Sigmoid colon (tissue), 7 donors: ENCODE data around the gene OR1K1. TPM values are rescaled to one million over a fixed set of nuclear protein-coding genes. Genes with fewer than 3 reads are reported as not detected.
A peak's percentile ranks its signal among the peaks of the same experiment; 100 is the strongest.
"Not testable (repeated sequence)": the region's sequence is repeated elsewhere in the genome, so short reads cannot be mapped to it uniquely, and the experiment has no call there.

ENCODE experiments used
- DNase-seq: peaks from one replicate; pipeline ENCODE4 v3.0.0-alpha.2; 2019
- H3K27ac ChIP-seq, 4 donors: fragments of 200-600 bp; sonication (generic); one replicate each; pipeline ENCODE4 v1.5.1; 2016 to 2019; ENCODE audit warnings: mild to moderate bottlenecking in 1 of 4
- H3K27me3 ChIP-seq, 3 donors: fragments of 200-600 bp; sonication (generic); one replicate each; pipeline ENCODE4 v1.5.1; 2019; ENCODE audit warnings: mild to moderate bottlenecking in 1 of 3
- H3K36me3 ChIP-seq, 4 donors: fragments of 200-600 bp; sonication (generic); one replicate each; pipeline ENCODE4 v1.5.1; 2016 to 2019
- H3K4me1 ChIP-seq, 4 donors: fragments of 200-600 bp; sonication (generic); one replicate each; pipeline ENCODE4 v1.5.1; 2017 to 2019
- H3K4me3 ChIP-seq, 4 donors: fragments of 200-600 bp; sonication (generic); one replicate each; pipeline ENCODE4 v1.5.1; 2017 to 2019; ENCODE audit warnings: mild to moderate bottlenecking in 2 of 4, moderate library complexity in 1 of 4
- H3K9me3 ChIP-seq, 4 donors: fragments of 200-600 bp in 3 of 4; sonication (generic) in 3 of 4; one replicate each; pipeline versions ENCODE4 v1.5.1 to v1.6.1; 2013 to 2019
- CTCF ChIP-seq, 4 experiments: fragments of 450-650 bp in 3 of 4; fragments of 200-600 bp in 1 of 4; IDR thresholded peaks; one replicate each; pipeline ENCODE4 v1.5.1; 2016 to 2019; ENCODE audit warnings: antibody characterized with exemption in 4 of 4, mild to moderate bottlenecking in 3 of 4, moderate library complexity in 2 of 4
- EP300 ChIP-seq, 4 donors: sonication (generic); formaldehyde crosslinking; IDR thresholded peaks; one replicate each; pipeline ENCODE4 v1.6.1; 2017; ENCODE audit warnings: antibody characterized with exemption in 4 of 4
- POLR2A ChIP-seq, 2 donors: fragments of 450-650 bp; IDR thresholded peaks; one replicate each; pipeline ENCODE4 v1.6.1; 2016; ENCODE audit warnings: antibody characterized with exemption in 2 of 2, mild to moderate bottlenecking in 2 of 2, moderate library complexity in 2 of 2
- POLR2AphosphoS5 ChIP-seq, 4 donors: sonication (generic); formaldehyde crosslinking; IDR thresholded peaks; one replicate each; pipeline ENCODE4 v1.6.1; 2017; ENCODE audit warnings: antibody characterized with exemption in 4 of 4
- WGBS, 2 donors: extraction: QIAGEN DNeasy Blood & Tissue Kit; methylation state at CpG; one replicate each; pipeline ENCODE4 v1.1.7; 2013; 5-methylcytosine and 5-hydroxymethylcytosine counted together
- intact Hi-C: fragments of 100-400 bp; cut with DNase I; formaldehyde crosslinking; loops from one replicate; pipeline ENCODE4 v1.15.1; 2023
- polyA plus RNA-seq, 3 donors: library from polyadenylated mRNA; stranded (reverse); fragments of 200-250 nt; gene quantifications; one replicate each; pipeline ENCODE4 v1.2.3, GENCODE V29; 2013
- total RNA-seq, 4 donors: library from RNA; depleted of rRNA; stranded (reverse); fragments of >200 nt; gene quantifications; one replicate each; pipeline ENCODE4 v1.1.0, GENCODE V29; 2016
- donor health status: healthy with polysubstance abuse.
- donor health status: Bipolar disorder and iron deficiency.
- donor health status: healthy.

The OR1K1 gene
- total and polyA plus RNA-seq, 7 donors = not detected

DNA sequence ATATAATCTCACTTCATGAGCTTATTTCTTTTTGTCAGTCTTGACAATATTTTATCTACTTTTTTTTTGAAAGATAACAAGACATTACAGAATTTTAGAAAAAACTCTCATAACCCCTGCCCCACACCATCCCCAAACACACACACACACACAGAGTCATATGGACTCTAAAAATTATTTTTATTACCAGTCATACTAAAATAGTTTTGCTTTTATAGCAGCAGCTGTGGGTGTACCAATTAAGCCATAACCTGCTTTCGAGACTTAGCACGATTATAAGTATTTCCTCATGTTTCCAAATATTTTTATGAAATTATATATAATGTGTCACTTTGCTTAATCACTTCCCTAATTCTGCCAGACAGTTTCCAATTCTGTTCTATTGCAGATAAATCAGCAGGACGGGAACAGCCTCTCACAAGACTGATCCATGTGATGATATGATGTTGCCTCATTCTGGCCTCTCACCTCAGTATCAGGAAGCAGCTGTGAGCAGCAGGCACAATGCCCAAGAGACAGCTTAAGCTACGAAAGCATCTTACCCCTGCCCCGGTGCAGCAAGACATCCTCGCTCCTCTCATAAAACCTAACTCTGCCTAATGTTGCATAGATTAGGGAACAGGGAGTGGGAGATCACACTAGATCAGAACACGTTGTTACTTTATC lies 21.5 kb downstream of the OR1K1 start:
- intact Hi-C loops = loop anchor here (10.0 kb wide), 1 partner anchor 447 kb away; the partner anchor contains the start of gene PTGS1
- TF ChIP-seq POLR2AphosphoS5 (IDR thresholded peaks at IDR 0.05) (peak in 2 of 4 donors; percentile 17 to 47), POLR2A (IDR thresholded peaks at IDR 0.05) (no peak)
- H3K27me3 ChIP-seq = no peaks in the 10 kb centered on the region
- H3K9me3 ChIP-seq = no peaks in the 10 kb centered on the region
- peak; percentile 88 for DNase-seq
- WGBS, 2 donors = 25 to 31% methylated on average over 7 of the region's 7 CpGs
- peak overlapping the region; percentile 23 to 45 (median 39) for H3K27ac ChIP-seq
- no peak overlapping the region for H3K4me3 ChIP-seq
- peaks cover 0 to 38% (median 24%) of the 10 kb centered on the region in 4 donors for H3K4me1 ChIP-seq
- H3K36me3 ChIP-seq = peaks cover 0 to 63% (median 19%) of the 10 kb centered on the region in 4 donors

GRCh38 chr9:122822056-122822455 lies 22.1 kb downstream of the OR1K1 start:
- H3K9me3 ChIP-seq = no peaks in the 10 kb centered on the region
- WGBS, 2 donors = 91 to 93% methylated on average over 6 of the region's 6 CpGs
- H3K4me1 ChIP-seq = peaks cover 0 to 45% (median 31%) of the 10 kb centered on the region in 4 donors
- no peak overlapping the region for H3K4me3 ChIP-seq
- DNase-seq = no peak
- H3K27me3 ChIP-seq = no peaks in the 10 kb centered on the region
- H3K27ac ChIP-seq = peak overlapping the region in 3 of 4 donors; percentile 36 to 45 (median 42)
- no peak for TF ChIP-seq POLR2AphosphoS5 (IDR thresholded peaks at IDR 0.05)
- H3K36me3 ChIP-seq = peaks cover 0 to 64% (median 17%) of the 10 kb centered on the region in 4 donors
- intact Hi-C loops = loop anchor here (10.0 kb wide), 1 partner anchor 447 kb away; the partner anchor contains the start of gene PTGS1

GRCh38 chr9:122822938-122823337 lies 23.0 kb downstream of the OR1K1 start:
- 92 to 93% methylated on average over 4 of the region's 4 CpGs for WGBS, 2 donors
- TF ChIP-seq EP300 (IDR thresholded peaks at IDR 0.05) (no peak), POLR2AphosphoS5 (IDR thresholded peaks at IDR 0.05) (no peak), POLR2A (IDR thresholded peaks at IDR 0.05) (no peak), CTCF (IDR thresholded peaks at IDR 0.05) (no peak)
- H3K27me3 ChIP-seq = no peaks in the 10 kb centered on the region
- no peak overlapping the region for H3K4me3 ChIP-seq
- no peaks in the 10 kb centered on the region for H3K9me3 ChIP-seq
- H3K27ac ChIP-seq = no peak overlapping the region
- intact Hi-C loops = loop anchor here (10.0 kb wide), 1 partner anchor 448 kb away; the partner anchor contains the start of gene PTGS1
- no peak for DNase-seq
- peaks cover 0 to 58% (median 15%) of the 10 kb centered on the region in 4 donors for H3K36me3 ChIP-seq
- peaks cover 0 to 52% (median 39%) of the 10 kb centered on the region in 4 donors for H3K4me1 ChIP-seq

DNA sequence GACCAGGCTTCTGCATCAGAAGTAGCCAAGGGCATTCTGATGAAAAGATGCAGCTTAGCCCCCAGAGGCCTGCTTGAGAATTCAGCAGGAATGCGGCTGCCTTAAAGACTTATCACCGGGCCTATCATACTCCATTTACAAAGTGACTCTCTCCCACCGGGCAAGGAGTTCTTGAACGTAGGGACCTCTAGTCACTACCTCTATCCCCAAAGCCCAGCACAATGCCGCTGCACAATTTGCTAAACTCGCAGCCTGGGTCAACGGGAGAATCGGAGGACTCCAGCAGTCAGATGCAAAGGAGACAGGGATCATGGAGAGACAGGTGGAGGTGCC lies 27.8 kb downstream of the OR1K1 start:
- whole genome bisulfite sequencing, 2 donors = 1 to 2% methylated on average over 8 of the region's 8 CpGs
- TF ChIP-seq EP300 (IDR thresholded peaks at IDR 0.05) (no peak), POLR2A (IDR thresholded peaks at IDR 0.05) (no peak), CTCF (IDR thresholded peaks at IDR 0.05) (no peak), POLR2AphosphoS5 (IDR thresholded peaks at IDR 0.05) (no peak)
- peak overlapping the region; percentile 94 to 97 (median 94) for H3K4me3 ChIP-seq
- no peaks in the 10 kb centered on the region for H3K27me3 ChIP-seq
- H3K36me3 ChIP-seq = peaks cover 0 to 27% (median 10%) of the 10 kb centered on the region in 4 donors
- intact Hi-C loops = loop anchor here (10.0 kb wide), 1 partner anchor 453 kb away; the partner anchor contains the start of gene PTGS1
- peaks cover 0 to 32% (median 29%) of the 10 kb centered on the region in 4 donors for H3K4me1 ChIP-seq
- no peak for DNase-seq
- peak overlapping the region; percentile 98 to 99 (median 98) for H3K27ac ChIP-seq
- H3K9me3 ChIP-seq = no peaks in the 10 kb centered on the region

- DNase-seq, H3K27me3 ChIP-seq, H3K9me3 ChIP-seq: not testable (repeated sequence)
- intact Hi-C loops = loop anchor here (10.0 kb wide), 1 partner anchor 454 kb away; the partner anchor contains the start of gene PTGS1
- WGBS, 2 donors = 70 to 73% methylated on average over 18 of the region's 18 CpGs
- Histone ChIP-seq H3K27ac (peak overlapping the region; percentile 98 to 99 (median 98)), H3K4me3 (peak overlapping the region; percentile 94 to 97 (median 94)), H3K36me3 (peaks cover 0 to 15% (median 8%) of the 10 kb centered on the region in 4 donors), H3K4me1 (peaks cover 0 to 32% (median 29%) of the 10 kb centered on the region in 4 donors)
Observed at GRCh38 chr9:122828965-122829284, 29.0 kb downstream of the OR1K1 start.

DNA sequence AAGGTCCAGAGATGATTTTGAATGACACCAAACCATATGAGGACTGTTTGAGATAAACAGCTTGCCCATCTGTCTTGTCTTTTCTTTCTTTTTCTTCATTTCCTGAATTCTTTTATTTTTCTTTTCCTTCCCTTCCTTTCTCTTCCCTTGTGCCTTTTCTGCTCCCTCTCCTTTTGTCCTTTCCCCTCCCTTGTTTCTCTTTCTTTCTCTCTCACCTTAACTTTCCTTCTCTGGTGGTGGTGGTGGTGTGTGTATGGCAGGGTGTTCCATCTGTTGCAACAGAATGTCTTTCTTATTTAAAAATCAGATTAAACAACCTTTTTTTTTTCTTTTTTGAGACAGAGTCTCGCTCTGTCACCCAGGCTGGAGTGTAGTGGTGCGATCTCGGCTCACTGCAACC lies 32.3 kb downstream of the OR1K1 start:
- Histone ChIP-seq H3K27me3 (no peaks in the 10 kb centered on the region), H3K4me3 (no peak overlapping the region), H3K27ac (no peak overlapping the region), H3K36me3 (no peaks in the 10 kb centered on the region), H3K9me3 (no peaks in the 10 kb centered on the region), H3K4me1 (peaks cover 0 to 11% (median 8%) of the 10 kb centered on the region in 4 donors)
- no peak for TF ChIP-seq EP300 (IDR thresholded peaks at IDR 0.05)
- TF ChIP-seq CTCF (IDR thresholded peaks at IDR 0.05) = no peak
- no peak for TF ChIP-seq POLR2A (IDR thresholded peaks at IDR 0.05)
- no peak for TF ChIP-seq POLR2AphosphoS5 (IDR thresholded peaks at IDR 0.05)
- WGBS, 2 donors = 85 to 90% methylated on average over 3 of the region's 3 CpGs
- DNase-seq = no peak
- intact Hi-C loops = no loop called here
